K562 (cell line): ENCODE data around the gene ZCCHC14. TPM values are rescaled to one million over a fixed set of nuclear protein-coding genes. Genes with fewer than 3 reads are reported as not detected.

Source experiments
- ARNT ChIP-seq, 2 experiments: fragments of 450-650 bp; IDR thresholded peaks; 2 replicates each; pipeline ENCODE4 v1.6.1; 2016; ENCODE audit warnings: mild to moderate bottlenecking in 1 of 2
- ESRRA ChIP-seq: fragments of 450-650 bp; IDR thresholded peaks from 2 replicates; pipeline ENCODE4 v1.6.1; 2014; ENCODE audit warnings: low read depth, mild to moderate bottlenecking, moderate library complexity, borderline replicate concordance
- GATA2 ChIP-seq: sonication (generic); formaldehyde crosslinking; IDR thresholded peaks from 2 replicates; pipeline ENCODE4 v1.4.0; 2020; ENCODE audit warnings: mild to moderate bottlenecking, missing genetic modification reagents
- POLR2AphosphoS5 ChIP-seq: IDR thresholded peaks from 2 replicates; pipeline ENCODE4 v1.6.1; 2011; ENCODE audit warnings: mild to moderate bottlenecking, low read depth, low read length, moderate library complexity; ENCODE audit not compliant: control insufficient read depth, insufficient read depth
- PRDM10 ChIP-seq: fragments of 450-650 bp; IDR thresholded peaks from 2 replicates; pipeline ENCODE4 v1.6.1; 2018; ENCODE audit not compliant: partially characterized antibody
- RCOR1 ChIP-seq, 2 experiments: IDR thresholded peaks; 2 replicates each; pipeline ENCODE4 v1.6.1; 2012; ENCODE audit warnings: low read depth in 2 of 2, low read length in 2 of 2, borderline replicate concordance in 1 of 2, improper control_type of control experiment in 1 of 2
- SMAD2 ChIP-seq: fragments of 150-350 bp; IDR thresholded peaks from 2 replicates; pipeline ENCODE4 v1.6.1; 2014; ENCODE audit warnings: low read depth, mild to moderate bottlenecking, low read length
- SRSF1 ChIP-seq: fragments of 200-400 bp; formaldehyde crosslinking; IDR thresholded peaks from 2 replicates; pipeline ENCODE4 v1.6.1; 2017; ENCODE audit warnings: mild to moderate bottlenecking, low read depth, low read length, moderate library complexity
- TFE3 ChIP-seq: fragments of 450-650 bp; formaldehyde crosslinking; IDR thresholded peaks from 2 replicates; pipeline ENCODE4 v1.4.0; 2020; ENCODE audit warnings: mild to moderate bottlenecking, mixed read lengths
- USF2 ChIP-seq: sonication (generic); formaldehyde crosslinking; IDR thresholded peaks from 2 replicates; pipeline ENCODE4 v1.5.0; 2020; ENCODE audit warnings: missing genetic modification reagents
- ZBTB5 ChIP-seq: fragments of 450-650 bp; IDR thresholded peaks from 2 replicates; pipeline ENCODE4 v1.6.1; 2017; ENCODE audit warnings: antibody characterized with exemption
- ZFP91 ChIP-seq: sonication (generic); formaldehyde crosslinking; IDR thresholded peaks from 2 replicates; pipeline ENCODE4 v1.8.0; 2022; ENCODE audit warnings: mild to moderate bottlenecking, missing genetic modification reagents
- ZFX ChIP-seq: sonication (generic); formaldehyde crosslinking; IDR thresholded peaks from 2 replicates; pipeline ENCODE4 v1.8.0; 2022; ENCODE audit warnings: mild to moderate bottlenecking, missing genetic modification reagents, moderate library complexity
- ZNF740 ChIP-seq, 3 experiments: fragments of 200-800 bp in 1 of 3; sonication (Bioruptor generic) in 1 of 3; sonication (generic) in 1 of 3; formaldehyde crosslinking in 1 of 3; IDR thresholded peaks; 2 replicates each; pipeline versions ENCODE4 v1.6.1 to v1.8.0; 2016 to 2022; ENCODE audit warnings: mild to moderate bottlenecking in 2 of 3, missing compliant biosample characterization in 2 of 3, missing genetic modification characterization in 2 of 3, missing genetic modification reagents in 1 of 3
- polyA plus RNA-seq, 8 experiments: library from polyadenylated mRNA; depleted of rRNA in 4 of 8; stranded (reverse) in 5 of 8; unstranded in 3 of 8; fragments of >200 nt; fragmentation: Nextera tagmentation in 2 of 8; fragmentation: Illumina TruSeq in 1 of 8; extraction: Ambion mirVana in 2 of 8; extraction: Trizol in 1 of 8; gene quantifications; 2 replicates each; pipeline versions ENCODE4 v1.2.1 to v1.2.3, GENCODE V29; 2011 to 2014; ENCODE audit warnings: inconsistent platforms in 1 of 8, missing spikeins in 1 of 8
- total RNA-seq, 7 experiments: library from RNA; depleted of rRNA in 6 of 7; stranded (reverse); fragments of >200 nt in 6 of 7; fragmentation: Illumina TruSeq in 2 of 7; extraction: Trizol in 2 of 7; gene quantifications; 2 replicates each; pipeline versions ENCODE4 v1.2.1 to v1.2.3, GENCODE V29; 2011 to 2021; ENCODE audit warnings: low replicate concordance in 1 of 7

Gene ZCCHC14
- total and polyA plus RNA-seq, 9 of the 15 experiments (the other 6 are each of a cell fraction or from before 2014, with no cell fraction given) = 1.5 to 12.4 (median 2.9) TPM

GRCh38 chr16:87391950-87392820 is 100.6 kb downstream of the ZCCHC14 start, which contains the start of gene MAP1LC3B (continued):
- TF ChIP-seq ZFP91 (CRISPR knock-in tag) (no peak), ZFX (CRISPR knock-in tag) (peak; percentile 90), GATA2 (no peak), USF2 (peak; percentile 94), PRDM10 (peak; percentile 70), SRSF1 (no peak), ARNT (IDR thresholded peaks at IDR 0.05) (no peak), TFE3 (CRISPR knock-in tag) (peak; percentile 93), RCOR1 (IDR thresholded peaks at IDR 0.05; ENCODE audit: borderline replicate concordance in 1 of 2, low read depth in 2 of 2, low read length in 2 of 2) (no peak; a peak in 1 of 4 replicates), ESRRA (peak; percentile 91), ZBTB5 (no peak), ZNF740 (CRISPR knock-in tag; IDR thresholded peaks at IDR 0.05) (no peak), ZNF740 (tag; IDR thresholded peaks at IDR 0.05) (no peak), POLR2AphosphoS5 (peak; percentile 73), SMAD2 (no peak)
